Measurements from ENCODE around the gene ERI3. TPM values are rescaled to one million over a fixed set of nuclear protein-coding genes. Genes with fewer than 3 reads are reported as not detected.

Gene ERI3
- total RNA-seq, 3 donors from 2014 or later: 35.6 to 42.1 (median 36.4) TPM

DNA sequence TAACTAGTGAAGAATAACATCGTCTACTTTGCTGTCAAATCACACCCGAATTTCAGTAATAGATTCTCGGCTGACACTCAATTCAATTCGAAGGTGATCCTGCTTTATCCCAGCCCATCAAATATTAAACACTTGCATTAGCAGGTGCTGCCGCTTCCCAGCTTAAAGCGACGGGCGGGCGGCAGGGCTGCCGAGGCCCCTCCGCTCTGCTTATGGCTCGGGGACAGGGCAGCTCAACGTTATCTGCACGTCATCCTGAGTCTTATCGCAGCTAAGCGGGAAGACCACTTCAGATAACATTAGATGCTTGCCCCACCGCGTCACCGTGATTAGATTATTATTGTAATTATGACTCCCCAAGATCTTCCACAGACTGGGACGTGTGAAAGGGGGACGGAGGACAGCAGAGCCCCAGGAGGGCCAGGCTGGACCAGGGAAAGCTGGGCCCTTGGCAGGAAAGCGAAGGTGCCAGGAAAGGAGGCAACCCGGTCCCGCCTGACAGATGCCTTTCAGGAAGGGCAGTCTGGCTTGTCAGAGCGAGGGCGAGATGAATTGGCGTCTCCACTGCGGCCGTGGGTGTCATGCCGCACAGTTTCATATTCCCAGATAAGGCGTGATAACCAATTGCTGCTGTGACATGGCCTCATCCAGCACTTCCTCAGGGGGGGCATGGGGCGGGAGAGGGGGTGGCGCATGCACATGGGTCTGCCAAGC lies 104.8 kb downstream of the ERI3 start:
- ATAC-seq: no peak
- H3K4me1 ChIP-seq (ENCODE audit: low read depth): peaks cover 21% of the 10 kb centered on the region
- no peak overlapping the region for H3K4me3 ChIP-seq
- H3K36me3 ChIP-seq (ENCODE audit: low read depth): no peaks in the 10 kb centered on the region
- DNase-seq: no peak
- intact Hi-C loops (cut with DNase I, micrococcal nuclease): no loop called here
- no peaks in the 10 kb centered on the region for H3K9me3 ChIP-seq
- TF ChIP-seq CTCF (IDR thresholded peaks at IDR 0.05): no peak

DNA sequence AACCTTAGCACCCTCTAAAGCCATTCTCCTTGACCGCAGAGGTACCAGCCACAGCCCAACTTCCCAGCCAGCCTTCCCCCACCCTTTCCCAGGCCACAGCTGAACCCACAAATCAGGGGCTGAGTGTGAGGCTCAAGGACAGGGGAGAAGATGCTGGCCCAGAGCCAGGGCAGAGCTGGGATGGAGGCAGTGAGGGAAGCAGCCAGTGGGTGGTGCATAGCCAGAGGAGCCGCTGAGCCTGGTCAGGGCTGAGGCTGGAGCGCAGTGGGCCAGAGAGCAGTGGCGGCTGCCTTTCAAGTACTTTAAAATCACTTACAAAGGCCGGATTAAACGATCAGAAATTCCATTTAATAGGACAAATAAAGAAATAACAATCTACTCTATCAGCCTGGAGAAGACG lies 105.5 kb downstream of the ERI3 start:
- TF ChIP-seq CTCF (IDR thresholded peaks at IDR 0.05): no peak
- Histone ChIP-seq H3K4me3 (no peak overlapping the region), H3K36me3 (ENCODE audit: low read depth) (no peaks in the 10 kb centered on the region), H3K4me1 (ENCODE audit: low read depth) (peaks cover 21% of the 10 kb centered on the region), H3K9me3 (no peaks in the 10 kb centered on the region)
- ATAC-seq (no peak), DNase-seq (no peak)
- intact Hi-C loops (cut with DNase I, micrococcal nuclease): no loop called here

- Histone ChIP-seq H3K4me3 (no peak overlapping the region), H3K9me3 (no peaks in the 10 kb centered on the region), H3K4me1 (ENCODE audit: low read depth) (peaks cover 12% of the 10 kb centered on the region), H3K36me3 (ENCODE audit: low read depth) (no peaks in the 10 kb centered on the region)
- no peak for TF ChIP-seq CTCF (IDR thresholded peaks at IDR 0.05)
- peak; percentile 53 for ATAC-seq
- DNase-seq: peak in 1 of 3 donors; percentile 60
- intact Hi-C loops (cut with DNase I, micrococcal nuclease): no loop called here
Observed at GRCh38 chr1:44246806-44247205, 108.3 kb downstream of the ERI3 start.

DNA sequence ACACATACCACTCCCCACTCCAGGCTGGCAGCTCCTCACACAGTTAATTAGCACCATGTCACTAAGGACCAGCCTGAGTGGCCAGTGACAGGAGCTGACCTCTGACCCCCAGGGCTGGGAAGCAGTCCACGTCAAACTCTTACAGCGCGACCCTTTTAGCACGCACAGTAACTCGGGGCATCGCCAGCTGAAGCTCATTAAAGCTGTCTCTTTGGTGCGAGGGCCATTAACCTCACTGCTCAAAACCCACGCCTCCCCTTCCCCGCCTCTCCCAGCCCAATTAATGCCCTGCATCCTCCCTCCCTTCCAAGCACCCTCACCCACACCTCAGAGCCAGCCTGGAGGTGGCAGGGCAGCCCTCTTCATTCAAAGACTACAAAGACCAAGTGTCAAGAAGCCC lies 110.1 kb downstream of the ERI3 start:
- intact Hi-C loops (cut with DNase I, micrococcal nuclease): no loop called here
- Histone ChIP-seq H3K4me1 (ENCODE audit: low read depth) (peaks cover 8% of the 10 kb centered on the region), H3K36me3 (ENCODE audit: low read depth) (no peaks in the 10 kb centered on the region), H3K9me3 (no peaks in the 10 kb centered on the region), H3K4me3 (no peak overlapping the region)
- no peak for ATAC-seq
- no peak for DNase-seq
- no peak for TF ChIP-seq CTCF (IDR thresholded peaks at IDR 0.05)

GRCh38 chr1:44243782-44244495 lies 111.1 kb downstream of the ERI3 start:
- TF ChIP-seq CTCF (IDR thresholded peaks at IDR 0.05): no peak
- ATAC-seq: no peak
- no peak for DNase-seq
- H3K4me1 ChIP-seq (ENCODE audit: low read depth): peaks cover 18% of the 10 kb centered on the region
- intact Hi-C loops (cut with DNase I, micrococcal nuclease): no loop called here
- no peaks in the 10 kb centered on the region for H3K9me3 ChIP-seq
- no peak overlapping the region for H3K4me3 ChIP-seq
- no peaks in the 10 kb centered on the region for H3K36me3 ChIP-seq (ENCODE audit: low read depth)

All from mucosa of descending colon (tissue), 3 donors.